Muscle of leg (tissue), 16 donors: ENCODE results near the gene PNN. TPM values are rescaled to one million over a fixed set of nuclear protein-coding genes. Genes with fewer than 3 reads are reported as not detected.
A peak's percentile ranks its signal among the peaks of the same experiment; 100 is the strongest.
"Not testable (repeated sequence)": the region's sequence is repeated elsewhere in the genome, so short reads cannot be mapped to it uniquely, and the experiment has no call there.

Experiments
- DNase-seq: peaks from one replicate; pipeline ENCODE4 v3.0.0; 2013
- H3K27ac ChIP-seq: one replicate; pipeline ENCODE4 v1.5.1; 2013; ENCODE audit warnings: mild to moderate bottlenecking, low read length, control low read depth
- H3K27me3 ChIP-seq: one replicate; pipeline ENCODE4 v1.6.1; 2013; ENCODE audit warnings: low read length; ENCODE audit not compliant: control insufficient read depth, insufficient read depth
- H3K36me3 ChIP-seq: one replicate; pipeline ENCODE4 v1.6.1; 2013; ENCODE audit warnings: low read length; ENCODE audit not compliant: control insufficient read depth, insufficient read depth
- H3K4me1 ChIP-seq: one replicate; pipeline ENCODE4 v1.6.1; 2013; ENCODE audit warnings: low read length; ENCODE audit not compliant: control insufficient read depth, insufficient read depth
- H3K4me3 ChIP-seq: one replicate; pipeline ENCODE4 v1.5.1; 2013; ENCODE audit warnings: low read length, control low read depth
- H3K9me3 ChIP-seq: replicated peaks from 2 replicates; pipeline ENCODE4 v1.6.1; 2013; ENCODE audit warnings: low read depth, low read length; ENCODE audit not compliant: control insufficient read depth
- WGBS: methylation state at CpG from one replicate; pipeline ENCODE4 v1.1.5; 2013; ENCODE audit warnings: missing lambda C conversion rate; ENCODE audit not compliant: insufficient coverage; 5-methylcytosine and 5-hydroxymethylcytosine counted together
- long read RNA-seq, 11 donors: transcript quantifications; one replicate each; lab custom pipeline, GENCODE V29; 2026
- polyA plus RNA-seq, 8 donors: library from polyadenylated mRNA; unstranded; fragments of 120-200 nt; gene quantifications; one replicate each; pipeline versions ENCODE4 v1.2.1 to v1.2.3, GENCODE V29; 2013; ENCODE audit warnings: inconsistent platforms in 1 of 8, low replicate concordance in 1 of 8; ENCODE audit not compliant: insufficient read length in 8 of 8, insufficient read depth in 1 of 8
- total RNA-seq: library from RNA; stranded (reverse); fragments of 120-200 nt; gene quantifications from one replicate; pipeline ENCODE4 v1.2.4, GENCODE V29; 2013

The PNN gene
- total RNA-seq (24.8 TPM), polyA plus RNA-seq (10 to 100 TPM; 69.0 to 99.7 (median 78.2) TPM)
- long read RNA-seq, donor 1, transcript PNN-201 (9 exons, 3,576 nt), result major isoform, 8 of 13 reads
- long read RNA-seq, donor 1, partial matches to known transcripts, result 0 of 13 reads
- long read RNA-seq, donor 1, other reads (novel, unspliced or antisense), result 0 of 13 reads
- long read RNA-seq, donor 2, partial matches to known transcripts, result 0 of 2 reads
- long read RNA-seq, donor 2, other reads (novel, unspliced or antisense), result 0 of 2 reads
- long read RNA-seq, donor 3, transcript PNN-201 (9 exons, 3,576 nt), result major isoform, 24 of 26 reads
- long read RNA-seq, donor 3, partial matches to known transcripts, result 0 of 26 reads
- long read RNA-seq, donor 3, other reads (novel, unspliced or antisense), result 0 of 26 reads
- long read RNA-seq, donor 4, transcript PNN-204 (3 exons, 583 nt), result minor isoform, 5 of 21 reads
- long read RNA-seq, donor 4, transcript PNN-201 (9 exons, 3,576 nt), result major isoform, 12 of 21 reads
- long read RNA-seq, donor 4, partial matches to known transcripts, result 0 of 21 reads
- long read RNA-seq, donor 4, other reads (novel, unspliced or antisense), result 0 of 21 reads
- long read RNA-seq, donor 5, transcript PNN-201 (9 exons, 3,576 nt), result major isoform, 46 of 70 reads
- long read RNA-seq, donor 5, transcript PNN-204 (3 exons, 583 nt), result minor isoform, 5 of 70 reads
- long read RNA-seq, donor 5, partial matches to known transcripts, result 19 of 70 reads
- long read RNA-seq, donor 5, other reads (novel, unspliced or antisense), result 0 of 70 reads
- long read RNA-seq, donor 6, transcript PNN-201 (9 exons, 3,576 nt), result major isoform, 35 of 77 reads
- long read RNA-seq, donor 6, transcript PNN-204 (3 exons, 583 nt), result minor isoform, 16 of 77 reads
- long read RNA-seq, donor 6, partial matches to known transcripts, result 23 of 77 reads
- long read RNA-seq, donor 6, other reads (novel, unspliced or antisense), result 0 of 77 reads
- long read RNA-seq, donor 7, transcript PNN-204 (3 exons, 583 nt), result minor isoform, 8 of 50 reads
- long read RNA-seq, donor 7, transcript PNN-201 (9 exons, 3,576 nt), result major isoform, 17 of 50 reads
- long read RNA-seq, donor 7, partial matches to known transcripts, result 25 of 50 reads
- long read RNA-seq, donor 7, other reads (novel, unspliced or antisense), result 0 of 50 reads
- long read RNA-seq, donor 8, transcript PNN-204 (3 exons, 583 nt), result minor isoform, 7 of 49 reads
- long read RNA-seq, donor 8, transcript PNN-201 (9 exons, 3,576 nt), result major isoform, 20 of 49 reads
- long read RNA-seq, donor 8, partial matches to known transcripts, result 21 of 49 reads
- long read RNA-seq, donor 8, other reads (novel, unspliced or antisense), result 0 of 49 reads
- long read RNA-seq, donor 9, transcript PNN-204 (3 exons, 583 nt), result minor isoform, 5 of 29 reads
- long read RNA-seq, donor 9, transcript PNN-201 (9 exons, 3,576 nt), result major isoform, 18 of 29 reads
- long read RNA-seq, donor 9, partial matches to known transcripts, result 5 of 29 reads
- long read RNA-seq, donor 9, other reads (novel, unspliced or antisense), result 0 of 29 reads
- long read RNA-seq, donor 10, transcript PNN-201 (9 exons, 3,576 nt), result major isoform, 24 of 59 reads
- long read RNA-seq, donor 10, transcript PNN-204 (3 exons, 583 nt), result minor isoform, 15 of 59 reads
- long read RNA-seq, donor 10, partial matches to known transcripts, result 18 of 59 reads
- long read RNA-seq, donor 10, other reads (novel, unspliced or antisense), result 0 of 59 reads
- long read RNA-seq, donor 11, transcript PNN-201 (9 exons, 3,576 nt), result major isoform, 15 of 20 reads
- long read RNA-seq, donor 11, partial matches to known transcripts, result 0 of 20 reads
- long read RNA-seq, donor 11, other reads (novel, unspliced or antisense), result 0 of 20 reads

- 3% methylated on average over 44 of the region's 56 CpGs for WGBS
Observed at GRCh38 chr14:39174560-39175444, at the start of gene PNN. Gene PNN (plus strand): TSS chr14:39175254. CDS start chr14:39175280, 26 bp downstream.

GRCh38 chr14:39137835-39138234 lies 37.2 kb upstream of the PNN start:
- WGBS, result 93% methylated on average over 3 of the region's 8 CpGs
- not testable (repeated sequence) for H3K27ac ChIP-seq, H3K4me3 ChIP-seq, H3K9me3 ChIP-seq, H3K4me1 ChIP-seq, H3K27me3 ChIP-seq, DNase-seq
- H3K36me3 ChIP-seq, result peaks cover 20% of the 10 kb centered on the region

More at GRCh38 chr14:39174560-39175444, at the start of gene PNN:
- Histone ChIP-seq H3K4me3 (peak within 1 kb of the TSS; percentile 85), H3K27ac (peak within 1 kb of the TSS; percentile 99), H3K36me3 (peaks cover 29% of the 10 kb centered on the region), H3K4me1 (peaks cover 6% of the 10 kb centered on the region), H3K9me3 (no peaks in the 10 kb centered on the region), H3K27me3 (no peaks in the 10 kb centered on the region)
- DNase-seq, result peak; percentile 100

- WGBS, result no CpG with 5 or more reads among the region's 1 CpG
- Histone ChIP-seq H3K27ac (no peak overlapping the region), H3K9me3 (peaks cover 3% of the 10 kb centered on the region), H3K4me1 (no peaks in the 10 kb centered on the region), H3K27me3 (no peaks in the 10 kb centered on the region), H3K4me3 (no peak overlapping the region), H3K36me3 (peaks cover 20% of the 10 kb centered on the region)
- DNase-seq, result no peak
Observed at GRCh38 chr14:39138440-39138839, 36.6 kb upstream of the PNN start.

- Histone ChIP-seq H3K4me1 (no peaks in the 10 kb centered on the region), H3K27ac (no peak overlapping the region), H3K36me3 (peaks cover 16% of the 10 kb centered on the region), H3K9me3 (peaks cover 3% of the 10 kb centered on the region), H3K27me3 (no peaks in the 10 kb centered on the region), H3K4me3 (no peak overlapping the region)
- 86% methylated on average over 3 of the region's 3 CpGs for WGBS
- no peak for DNase-seq
Observed at GRCh38 chr14:39140170-39140569, 34.9 kb upstream of the PNN start.

- not testable (repeated sequence) for H3K9me3 ChIP-seq, H3K27me3 ChIP-seq, H3K27ac ChIP-seq, DNase-seq, H3K4me3 ChIP-seq, H3K4me1 ChIP-seq
- 100% methylated on average over 1 of the region's 1 CpG for WGBS
- peaks cover 17% of the 10 kb centered on the region for H3K36me3 ChIP-seq
Observed at GRCh38 chr14:39141623-39142022, 33.4 kb upstream of the PNN start.

GRCh38 chr14:39143226-39143625 lies 31.8 kb upstream of the PNN start:
- not testable (repeated sequence) for DNase-seq, H3K4me1 ChIP-seq, H3K27me3 ChIP-seq, H3K4me3 ChIP-seq, H3K27ac ChIP-seq, H3K9me3 ChIP-seq
- WGBS, result no CpG with 5 or more reads among the region's 2 CpGs
- peaks cover 13% of the 10 kb centered on the region for H3K36me3 ChIP-seq

GRCh38 chr14:39145266-39145966 lies 29.6 kb upstream of the PNN start:
- H3K27ac ChIP-seq, result no peak overlapping the region
- no peaks in the 10 kb centered on the region for H3K4me1 ChIP-seq
- peaks cover 13% of the 10 kb centered on the region for H3K36me3 ChIP-seq
- 79% methylated on average over 2 of the region's 7 CpGs for WGBS
- H3K9me3 ChIP-seq, result peaks cover 3% of the 10 kb centered on the region
- DNase-seq, result peak; percentile 7
- H3K4me3 ChIP-seq, result no peak overlapping the region
- H3K27me3 ChIP-seq, result no peaks in the 10 kb centered on the region

GRCh38 chr14:39154594-39155189 lies 20.4 kb upstream of the PNN start:
- no peaks in the 10 kb centered on the region for H3K4me1 ChIP-seq
- H3K4me3 ChIP-seq, result no peak overlapping the region
- H3K36me3 ChIP-seq, result peaks cover 38% of the 10 kb centered on the region
- no peak for DNase-seq
- H3K27me3 ChIP-seq, result no peaks in the 10 kb centered on the region
- no peak overlapping the region for H3K27ac ChIP-seq
- H3K9me3 ChIP-seq, result no peaks in the 10 kb centered on the region
- WGBS, result no CpG with 5 or more reads among the region's 9 CpGs
